B cell (primary cell): ENCODE measurements around the gene FAM114A1. TPM values are rescaled to one million over a fixed set of nuclear protein-coding genes. Genes with fewer than 3 reads are reported as not detected.
A peak's percentile ranks its signal among the peaks of the same experiment; 100 is the strongest.

Experiments used
- ATAC-seq: fragments of 200-7000 bp; cut with Tn5 transposase; one replicate; pipeline ENCODE4 v1.10.0; 2021; ENCODE audit warnings: low read depth, mild to moderate bottlenecking, moderate number of reproducible peaks, moderate library complexity
- CTCF ChIA-PET: fragments of 350-600 bp; sonication (Branson Sonifier 250); formaldehyde crosslinking; loops from one replicate; lab custom pipeline; 2021; ENCODE audit warnings: antibody characterized with exemption, inconsistent platforms; lab: Charles Lee
- POLR2A ChIA-PET: fragments of 350-600 bp; sonication (Branson Sonifier 250); formaldehyde crosslinking; loops from one replicate; lab custom pipeline; 2021; ENCODE audit warnings: antibody characterized with exemption; lab: Charles Lee
- DNase-seq: peaks from one replicate; pipeline ENCODE4 v3.0.0; 2013
- H2AFZ ChIP-seq: 2 replicates; pipeline ENCODE4 v1.6.1; 2012; ENCODE audit warnings: mild to moderate bottlenecking, low read depth, low read length; ENCODE audit not compliant: insufficient read depth, poor library complexity, severe bottlenecking
- H3K27ac ChIP-seq, 2 donors: 1 replicate in 1 of 2; 2 replicates in 1 of 2; pipeline ENCODE4 v1.5.1; 2012 to 2013; ENCODE audit warnings: low read length in 2 of 2, mild to moderate bottlenecking in 2 of 2, moderate library complexity in 1 of 2
- H3K27me3 ChIP-seq, 4 experiments: fragments of 200-600 bp in 1 of 4; sonication (generic) in 1 of 4; replicated peaks in 1 of 4; 1 replicate in 2 of 4; 2 replicates in 2 of 4; pipeline versions ENCODE4 v1.6.1 to v1.7.0; 2013 to 2016; ENCODE audit warnings: low read length in 3 of 4, mild to moderate bottlenecking in 2 of 4, mixed read lengths in 1 of 4, moderate library complexity in 1 of 4; ENCODE audit not compliant: insufficient read depth in 4 of 4, control insufficient read depth in 3 of 4; ENCODE audit errors: control extremely low read depth in 1 of 4
- H3K36me3 ChIP-seq, 2 experiments: replicated peaks in 1 of 2; 1 replicate in 1 of 2; 2 replicates in 1 of 2; pipeline versions ENCODE4 v1.6.1 to v1.7.1; 2013; ENCODE audit warnings: low read length in 1 of 2; ENCODE audit not compliant: insufficient read depth in 2 of 2, control insufficient read depth in 1 of 2; ENCODE audit errors: control extremely low read depth in 1 of 2, extremely low read depth in 1 of 2
- H3K4me1 ChIP-seq, 2 donors: fragments of 200-600 bp in 1 of 2; sonication (generic) in 1 of 2; 1 replicate in 1 of 2; 2 replicates in 1 of 2; pipeline versions ENCODE4 v1.5.1 to v1.6.1; 2013 to 2017; ENCODE audit warnings: low read length in 2 of 2; ENCODE audit not compliant: control insufficient read depth in 2 of 2, insufficient read depth in 2 of 2
- H3K4me2 ChIP-seq: replicated peaks from 2 replicates; pipeline ENCODE3; 2012; ENCODE audit warnings: mild to moderate bottlenecking, low read depth, low read length; ENCODE audit not compliant: poor library complexity, severe bottlenecking
- H3K4me3 ChIP-seq, 5 experiments: fragments of 200-600 bp in 1 of 5; sonication (generic) in 1 of 5; 1 replicate in 3 of 5; 2 replicates in 2 of 5; pipeline versions ENCODE4 v1.5.1 to v1.7.0; 2011 to 2016; ENCODE audit warnings: low read length in 4 of 5, mild to moderate bottlenecking in 4 of 5, low read depth in 2 of 5, control low read depth in 1 of 5, moderate library complexity in 1 of 5; ENCODE audit not compliant: insufficient read depth in 1 of 5; ENCODE audit errors: control extremely low read depth in 1 of 5, extremely low read depth in 1 of 5
- H3K79me2 ChIP-seq: fragments of 200-600 bp; sonication (generic); one replicate; pipeline ENCODE4 v1.6.0; 2016; ENCODE audit warnings: low read length; ENCODE audit not compliant: control insufficient read depth, insufficient read depth
- H3K9ac ChIP-seq: fragments of 200-600 bp; sonication (generic); 2 replicates; pipeline ENCODE4 v1.6.1; 2017; ENCODE audit warnings: mild to moderate bottlenecking, low read length, moderate library complexity
- H3K9me3 ChIP-seq, 3 donors: one replicate each; pipeline versions ENCODE4 v1.6.1 to v1.7.1; 2013; ENCODE audit warnings: low read length in 2 of 3; ENCODE audit not compliant: control insufficient read depth in 2 of 3, insufficient read depth in 1 of 3; ENCODE audit errors: control extremely low read depth in 1 of 3
- H4K20me1 ChIP-seq: 2 replicates; pipeline ENCODE4 v1.6.0; 2012; ENCODE audit warnings: mild to moderate bottlenecking, low read length; ENCODE audit not compliant: insufficient read depth, control insufficient read depth, poor library complexity, severe bottlenecking
- H3K27ac Mint-ChIP-seq: one replicate; pipeline ENCODE4 v1.8.0; 2021; ENCODE audit warnings: mixed read lengths
- H3K27me3 Mint-ChIP-seq: one replicate; pipeline ENCODE4 v1.8.0; 2021; ENCODE audit warnings: mixed read lengths
- H3K4me1 Mint-ChIP-seq: one replicate; pipeline ENCODE4 v1.8.0; 2021; ENCODE audit warnings: mixed read lengths
- H3K4me3 Mint-ChIP-seq: one replicate; pipeline ENCODE4 v1.8.0; 2021; ENCODE audit warnings: mixed read lengths
- H3K9me3 Mint-ChIP-seq: one replicate; pipeline ENCODE4 v1.8.0; 2022; ENCODE audit warnings: mixed read lengths; ENCODE audit not compliant: insufficient read depth
- CTCF ChIP-seq: fragments of 200-600 bp; IDR thresholded peaks from one replicate; pipeline ENCODE4 v1.8.0; 2022; ENCODE audit warnings: antibody characterized with exemption, mild to moderate bottlenecking
- EZH2 ChIP-seq: IDR thresholded peaks from 2 replicates; pipeline ENCODE4 v1.6.1; 2012; ENCODE audit warnings: borderline replicate concordance, low read depth, mild to moderate bottlenecking, moderate library complexity, low read length; ENCODE audit not compliant: insufficient read depth, poor library complexity, severe bottlenecking
- WGBS: methylation state at CpG from one replicate; pipeline ENCODE4 v1.1.5; 2013; ENCODE audit warnings: missing lambda C conversion rate; ENCODE audit not compliant: insufficient coverage; 5-methylcytosine and 5-hydroxymethylcytosine counted together
- intact Hi-C: fragments of 100-400 bp; cut with micrococcal nuclease; formaldehyde crosslinking; loops from one replicate; pipeline ENCODE4 v1.10.0; 2022
- polyA plus RNA-seq: library from polyadenylated mRNA; depleted of rRNA; stranded (reverse); fragments of >200 nt; gene quantifications from 2 replicates; pipeline ENCODE4 v1.2.3, GENCODE V29; 2012
- total RNA-seq, 2 donors: library from RNA; stranded (reverse); fragments of 120-200 nt in 1 of 2; gene quantifications; 1 replicate in 1 of 2; 2 replicates in 1 of 2; pipeline versions ENCODE4 v1.2.3 to v1.2.4, GENCODE V29; 2013 to 2022

The FAM114A1 gene
- total and polyA plus RNA-seq, 2 donors (not counting 1 experiment from before 2014, with no cell fraction given): 0.30 to 2.9 TPM

- no peaks in the 10 kb centered on the region for H3K27me3 Mint-ChIP-seq
Measured at GRCh38 chr4:38868059-38868960, 704 bp downstream of the FAM114A1 start.

More at GRCh38 chr4:38868059-38868960, 704 bp downstream of the FAM114A1 start:
- no peak for TF ChIP-seq EZH2
- TF ChIP-seq CTCF: no peak
- intact Hi-C loops: no loop called here
- WGBS: 85% methylated on average over 22 of the region's 30 CpGs
- H3K27me3 ChIP-seq: no peaks in the 10 kb centered on the region
- Mint-ChIP-seq H3K4me1 (peaks cover 11% of the 10 kb centered on the region), H3K9me3 (no peaks in the 10 kb centered on the region), H3K27ac (peak overlapping the region; percentile 60), H3K4me3 (peak overlapping the region; percentile 85)
- H3K4me2 ChIP-seq: peak overlapping the region; percentile 88
- H3K36me3 ChIP-seq: no peaks in the 10 kb centered on the region
- POLR2A ChIA-PET: no interaction called here
- H3K9ac ChIP-seq: peak overlapping the region; percentile 64
- H3K79me2 ChIP-seq: no peaks in the 10 kb centered on the region
- H3K9me3 ChIP-seq: no peaks in the 10 kb centered on the region
- H2AFZ ChIP-seq: peak overlapping the region; percentile 74
- peaks cover 10 to 12% of the 10 kb centered on the region in 2 donors for H3K4me1 ChIP-seq
- ATAC-seq: peak; percentile 43
- no peaks in the 10 kb centered on the region for H4K20me1 ChIP-seq
- peak; percentile 41 for DNase-seq
- no peak overlapping the region for H3K27ac ChIP-seq
- peak overlapping the region in 4 of 5 experiments; percentile 50 to 62 (median 59) for H3K4me3 ChIP-seq
- CTCF ChIA-PET: interaction anchor here (3.5 kb wide), 2 partner anchors 8 to 108 kb away, joined by 13 to 16 read pairs; no protein-coding TSS in a partner anchor
